Spleen (tissue), 11 donors: Measurements from ENCODE around the gene DMD. TPM values are rescaled to one million over a fixed set of nuclear protein-coding genes. Genes with fewer than 3 reads are reported as not detected.

ENCODE experiments used
- DNase-seq: peaks from one replicate; pipeline ENCODE4 v3.0.0-alpha.2; 2020
- H3K27ac ChIP-seq, 8 donors: fragments of 200-600 bp; sonication (generic) in 7 of 8; 1 replicate in 4 of 8; 2 replicates in 4 of 8; pipeline versions ENCODE4 v1.5.0 to v1.8.0; 2016 to 2021; ENCODE audit warnings: inconsistent platforms in 4 of 8, mild to moderate bottlenecking in 4 of 8, moderate library complexity in 1 of 8
- H3K27me3 ChIP-seq, 7 donors: fragments of 200-600 bp; sonication (generic) in 6 of 7; replicated peaks in 1 of 7; 1 replicate in 4 of 7; 2 replicates in 3 of 7; pipeline versions ENCODE4 v1.5.0 to v1.8.0; 2016 to 2021; ENCODE audit warnings: inconsistent platforms in 3 of 7, mild to moderate bottlenecking in 1 of 7
- H3K36me3 ChIP-seq, 6 donors: fragments of 200-600 bp; sonication (generic) in 5 of 6; 1 replicate in 4 of 6; 2 replicates in 2 of 6; pipeline versions ENCODE4 v1.5.0 to v1.8.0; 2016 to 2021; ENCODE audit warnings: inconsistent platforms in 2 of 6
- H3K4me1 ChIP-seq, 6 donors: fragments of 200-600 bp; sonication (generic) in 5 of 6; 1 replicate in 3 of 6; 2 replicates in 3 of 6; pipeline versions ENCODE4 v1.5.0 to v1.8.0; 2016 to 2021; ENCODE audit warnings: inconsistent platforms in 3 of 6
- H3K4me3 ChIP-seq, 8 donors: fragments of 200-600 bp; sonication (generic) in 7 of 8; 1 replicate in 4 of 8; 2 replicates in 4 of 8; pipeline versions ENCODE4 v1.5.0 to v1.8.0; 2016 to 2021; ENCODE audit warnings: inconsistent platforms in 4 of 8, mild to moderate bottlenecking in 4 of 8, moderate library complexity in 2 of 8
- H3K9me3 ChIP-seq, 8 donors: fragments of 200-600 bp; sonication (generic) in 7 of 8; 1 replicate in 4 of 8; 2 replicates in 4 of 8; pipeline versions ENCODE4 v1.5.0 to v1.8.0; 2016 to 2021; ENCODE audit warnings: inconsistent platforms in 4 of 8
- POLR2A ChIP-seq, 3 donors: fragments of 450-650 bp; IDR thresholded peaks; one replicate each; pipeline ENCODE4 v1.5.1; 2017; ENCODE audit warnings: antibody characterized with exemption in 3 of 3, mild to moderate bottlenecking in 1 of 3
- POLR2AphosphoS5 ChIP-seq, 3 donors: sonication (generic); formaldehyde crosslinking; IDR thresholded peaks; one replicate each; pipeline ENCODE4 v1.5.1; 2017; ENCODE audit warnings: antibody characterized with exemption in 3 of 3
- WGBS, 5 donors: extraction: QIAGEN DNeasy Blood & Tissue Kit in 3 of 5; methylation state at CpG; one replicate each; pipeline versions ENCODE4 v1.1.5 to v1.1.7; 2013 to 2018; 5-methylcytosine and 5-hydroxymethylcytosine counted together
- intact Hi-C: fragments of 100-400 bp; cut with DNase I; formaldehyde crosslinking; loops from one replicate; pipeline ENCODE4 v1.15.0; 2023; ENCODE audit warnings: low total_unique reads
- polyA plus RNA-seq, 3 donors: library from polyadenylated mRNA; stranded (reverse); fragments of 200-250 nt; gene quantifications; one replicate each; pipeline ENCODE4 v1.2.1, GENCODE V29; 2013
- total RNA-seq, 7 donors: library from RNA; depleted of rRNA in 3 of 7; stranded (reverse); fragments of >200 nt in 3 of 7; fragmentation: NEBNext Ultra II Directional in 4 of 7; extraction: Animal tissue kit (Norgen Biotek cat#: 25700) in 4 of 7; gene quantifications; one replicate each; pipeline versions ENCODE4 v1.1.0 to v1.2.1, GENCODE V29; 2016 to 2021
- TF ChIP-seq, protein P1 (sequence below), 11 experiments: fragments of 200-600 bp in 7 of 11; fragments of 450-650 bp in 4 of 11; sonication (generic) in 4 of 11; IDR thresholded peaks in 8 of 11; conservative IDR thresholded peaks in 3 of 11; 1 replicate in 7 of 11; 2 replicates in 4 of 11; pipeline versions ENCODE4 v1.4.0 to v1.8.0; 2016 to 2021; ENCODE audit warnings: antibody characterized with exemption in 11 of 11, inconsistent platforms in 4 of 11, mild to moderate bottlenecking in 1 of 11
- donor health status: healthy with polysubstance abuse.
- donor health status: DM: no; HTN: no; CAD: no; lungs with moderate emphysema.
- donor health status: DM: no; HTN: no; CAD: no.
- donor health status: Bipolar disorder and iron deficiency.
- donor health status: healthy.
- donor health status: DM: no; HTN: no; CAD: no.
- donor health status: DM: yes; HTN: yes; CAD: no.

The DMD gene
- total and polyA plus RNA-seq, 10 donors: 1.3 to 11.3 (median 4.4) TPM

DNA sequence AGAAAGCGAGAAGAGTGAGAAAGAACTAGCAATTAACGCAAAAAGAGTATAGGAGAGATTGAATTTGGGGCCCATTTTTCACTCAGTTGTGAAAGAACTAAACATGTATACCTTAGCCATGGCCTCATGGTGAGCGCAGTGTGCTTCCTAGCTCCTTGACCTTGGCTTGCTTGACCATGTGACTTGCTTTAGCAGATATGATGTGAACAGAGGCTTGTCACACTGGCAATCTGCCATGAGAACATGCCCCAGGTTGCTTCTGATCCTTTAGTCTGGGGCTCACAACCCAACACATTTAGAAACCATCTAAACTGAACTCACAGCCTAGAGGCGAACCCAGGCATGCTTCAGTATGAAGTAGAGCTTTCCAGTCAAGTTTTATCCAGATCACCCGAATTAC is 1879.4 kb downstream of the DMD start:
- H3K36me3 ChIP-seq: no peaks in the 10 kb centered on the region
- no peak overlapping the region for H3K27ac ChIP-seq
- no peak overlapping the region for H3K4me3 ChIP-seq
- 64 to 86% (median 79%) methylated on average over 5 of the region's 5 CpGs for WGBS, 5 donors
- no peak for TF ChIP-seq POLR2AphosphoS5 (IDR thresholded peaks at IDR 0.05)
- TF ChIP-seq, protein P1, sequence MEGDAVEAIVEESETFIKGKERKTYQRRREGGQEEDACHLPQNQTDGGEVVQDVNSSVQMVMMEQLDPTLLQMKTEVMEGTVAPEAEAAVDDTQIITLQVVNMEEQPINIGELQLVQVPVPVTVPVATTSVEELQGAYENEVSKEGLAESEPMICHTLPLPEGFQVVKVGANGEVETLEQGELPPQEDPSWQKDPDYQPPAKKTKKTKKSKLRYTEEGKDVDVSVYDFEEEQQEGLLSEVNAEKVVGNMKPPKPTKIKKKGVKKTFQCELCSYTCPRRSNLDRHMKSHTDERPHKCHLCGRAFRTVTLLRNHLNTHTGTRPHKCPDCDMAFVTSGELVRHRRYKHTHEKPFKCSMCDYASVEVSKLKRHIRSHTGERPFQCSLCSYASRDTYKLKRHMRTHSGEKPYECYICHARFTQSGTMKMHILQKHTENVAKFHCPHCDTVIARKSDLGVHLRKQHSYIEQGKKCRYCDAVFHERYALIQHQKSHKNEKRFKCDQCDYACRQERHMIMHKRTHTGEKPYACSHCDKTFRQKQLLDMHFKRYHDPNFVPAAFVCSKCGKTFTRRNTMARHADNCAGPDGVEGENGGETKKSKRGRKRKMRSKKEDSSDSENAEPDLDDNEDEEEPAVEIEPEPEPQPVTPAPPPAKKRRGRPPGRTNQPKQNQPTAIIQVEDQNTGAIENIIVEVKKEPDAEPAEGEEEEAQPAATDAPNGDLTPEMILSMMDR (IDR thresholded peaks at IDR 0.05 in 8 of 11, conservative IDR thresholded peaks at IDR 0.05 in 3 of 11): no peak
- no peak for DNase-seq
- H3K27me3 ChIP-seq: no peaks in the 10 kb centered on the region
- no peaks in the 10 kb centered on the region for H3K4me1 ChIP-seq
- intact Hi-C loops: no loop called here
- H3K9me3 ChIP-seq: no peaks in the 10 kb centered on the region

DNA sequence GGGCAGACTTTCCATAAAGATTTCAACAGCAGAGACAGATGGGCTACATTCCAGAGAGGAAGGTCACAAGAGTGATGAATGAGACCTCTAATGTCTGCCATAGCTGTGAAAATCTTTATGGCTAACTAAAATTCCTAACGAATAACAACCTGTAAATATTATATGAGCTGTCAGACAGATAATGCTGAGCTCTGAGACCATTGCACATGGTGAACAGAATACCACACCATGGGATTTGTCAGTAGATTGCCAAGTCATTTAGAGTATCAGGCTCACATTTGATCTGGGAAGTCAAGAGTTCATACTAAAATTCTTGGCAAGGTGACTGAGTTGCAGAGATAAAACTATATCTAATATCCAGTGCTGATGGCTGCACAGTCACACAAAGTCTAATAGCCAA is 1880.3 kb downstream of the DMD start:
- Histone ChIP-seq H3K27ac (no peak overlapping the region), H3K27me3 (no peaks in the 10 kb centered on the region), H3K4me1 (no peaks in the 10 kb centered on the region), H3K4me3 (no peak overlapping the region), H3K9me3 (no peaks in the 10 kb centered on the region), H3K36me3 (no peaks in the 10 kb centered on the region)
- no peak for DNase-seq
- TF ChIP-seq POLR2AphosphoS5 (IDR thresholded peaks at IDR 0.05) (no peak), POLR2A (IDR thresholded peaks at IDR 0.05) (no peak)
- TF ChIP-seq, protein P1 (IDR thresholded peaks at IDR 0.05 in 8 of 11, conservative IDR thresholded peaks at IDR 0.05 in 3 of 11): no peak
- intact Hi-C loops: no loop called here
- WGBS, 5 donors: 31 to 84% (median 67%) methylated on average over 1 of the region's 1 CpG

DNA sequence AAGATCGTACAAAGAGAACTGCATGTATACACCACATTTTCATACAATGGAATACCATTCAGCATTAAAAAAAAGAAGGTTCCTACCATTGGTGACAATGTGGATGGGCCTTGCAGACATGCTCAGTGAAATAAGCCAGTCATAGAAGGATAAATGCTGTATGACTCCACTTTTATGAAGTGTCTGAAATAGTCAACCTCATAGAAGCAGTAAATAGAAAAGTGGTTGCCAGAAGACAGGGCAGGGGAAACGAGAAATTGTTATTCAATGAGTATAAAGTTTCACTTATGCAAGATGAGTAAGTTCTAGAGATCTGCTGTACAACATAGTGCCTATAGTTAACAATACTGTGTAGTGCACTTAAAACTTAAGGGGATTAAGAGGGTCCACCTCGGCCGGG is 1882.1 kb downstream of the DMD start:
- Histone ChIP-seq H3K4me1 (no peaks in the 10 kb centered on the region), H3K27ac (no peak overlapping the region), H3K36me3 (no peaks in the 10 kb centered on the region), H3K27me3 (no peaks in the 10 kb centered on the region), H3K9me3 (no peaks in the 10 kb centered on the region), H3K4me3 (no peak overlapping the region)
- 71 to 87% (median 83%) methylated on average over 2 to 4 of the region's 4 CpGs for WGBS, 5 donors
- no peak for TF ChIP-seq POLR2AphosphoS5 (IDR thresholded peaks at IDR 0.05)
- TF ChIP-seq POLR2A (IDR thresholded peaks at IDR 0.05): no peak
- TF ChIP-seq, protein P1 (IDR thresholded peaks at IDR 0.05 in 8 of 11, conservative IDR thresholded peaks at IDR 0.05 in 3 of 11): no peak
- intact Hi-C loops: no loop called here
- DNase-seq: no peak

DNA sequence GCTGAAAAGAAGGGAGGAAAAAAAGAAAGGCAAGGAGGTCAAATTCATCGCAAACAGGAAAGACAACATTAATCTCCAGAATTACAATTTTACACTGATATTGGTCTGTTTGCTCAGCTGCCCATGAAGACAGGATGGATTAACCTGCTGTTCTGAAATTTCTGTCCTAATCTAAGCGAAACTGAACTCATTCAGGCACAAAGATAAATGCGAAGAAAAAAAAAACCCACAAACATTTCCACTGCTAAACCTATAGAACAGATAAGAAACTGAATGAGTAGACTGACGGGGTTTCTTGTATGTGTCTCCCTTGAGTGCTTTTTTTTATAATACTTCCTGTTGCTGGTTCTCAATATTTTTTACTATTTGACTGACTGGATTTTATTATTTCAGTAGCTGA is 1887.7 kb downstream of the DMD start:
- H3K4me3 ChIP-seq: no peak overlapping the region
- WGBS, 5 donors: 31 to 53% (median 39%) methylated on average over 4 of the region's 4 CpGs
- no peak for DNase-seq
- H3K4me1 ChIP-seq: no peaks in the 10 kb centered on the region
- H3K27ac ChIP-seq: no peak overlapping the region
- H3K27me3 ChIP-seq: no peaks in the 10 kb centered on the region
- H3K36me3 ChIP-seq: no peaks in the 10 kb centered on the region
- TF ChIP-seq POLR2A (IDR thresholded peaks at IDR 0.05) (no peak), POLR2AphosphoS5 (IDR thresholded peaks at IDR 0.05) (no peak)
- TF ChIP-seq, protein P1 (IDR thresholded peaks at IDR 0.05 in 8 of 11, conservative IDR thresholded peaks at IDR 0.05 in 3 of 11): no peak
- no peaks in the 10 kb centered on the region for H3K9me3 ChIP-seq
- intact Hi-C loops: no loop called here
